ENCODE results near the gene FBN1.

Gene FBN1

GRCh38 chr15:48532946-48533345, 112.6 kb downstream of the FBN1 start:
- no peaks in the 10 kb centered on the region for H3K79me2 ChIP-seq (ENCODE audit: low read length)
- H3K27me3 ChIP-seq (ENCODE audit: low read depth, low read length): no peaks in the 10 kb centered on the region
- H3K9me3 ChIP-seq (ENCODE audit: insufficient read depth, low read length): no peaks in the 10 kb centered on the region
- H3K4me1 ChIP-seq (ENCODE audit: low read length): no peaks in the 10 kb centered on the region
- H3K36me3 ChIP-seq (replicated peaks; ENCODE audit: low read depth, low read length): no peaks in the 10 kb centered on the region
- H4K20me1 ChIP-seq (ENCODE audit: insufficient read depth, low read length): no peaks in the 10 kb centered on the region
- TF ChIP-seq CTCF (IDR thresholded peaks at IDR 0.05; ENCODE audit: low read depth, low read length): no peak
- TF ChIP-seq EZH2phosphoT487 (IDR thresholded peaks at IDR 0.05; ENCODE audit: low read depth): no peak
- no peak overlapping the region for H3K27ac ChIP-seq (ENCODE audit: low read length)
- no peak overlapping the region for H3K4me3 ChIP-seq (ENCODE audit: low read length)
- no peak overlapping the region for H3K4me2 ChIP-seq (ENCODE audit: low read length)
- H2AFZ ChIP-seq (ENCODE audit: low read depth, low read length): no peak overlapping the region
- H3K9ac ChIP-seq (ENCODE audit: low read length): no peak overlapping the region

GRCh38 chr15:48530528-48530927, 115.0 kb downstream of the FBN1 start:
- Histone ChIP-seq H3K27ac (ENCODE audit: low read length) (no peak overlapping the region), H3K4me3 (ENCODE audit: low read length) (no peak overlapping the region), H3K36me3 (replicated peaks; ENCODE audit: low read depth, low read length) (no peaks in the 10 kb centered on the region), H3K4me2 (ENCODE audit: low read length) (no peak overlapping the region), H3K9ac (ENCODE audit: low read length) (no peak overlapping the region), H3K79me2 (ENCODE audit: low read length) (no peaks in the 10 kb centered on the region), H3K4me1 (ENCODE audit: low read length) (no peaks in the 10 kb centered on the region), H2AFZ (ENCODE audit: low read depth, low read length) (no peak overlapping the region), H3K9me3 (ENCODE audit: insufficient read depth, low read length) (no peaks in the 10 kb centered on the region), H4K20me1 (ENCODE audit: insufficient read depth, low read length) (no peaks in the 10 kb centered on the region), H3K27me3 (ENCODE audit: low read depth, low read length) (no peaks in the 10 kb centered on the region)
- TF ChIP-seq EZH2phosphoT487 (IDR thresholded peaks at IDR 0.05; ENCODE audit: low read depth) (no peak), CTCF (IDR thresholded peaks at IDR 0.05; ENCODE audit: low read depth, low read length) (no peak)

GRCh38 chr15:48528921-48529320, 116.6 kb downstream of the FBN1 start:
- H2AFZ ChIP-seq (ENCODE audit: low read depth, low read length): no peak overlapping the region
- H3K9me3 ChIP-seq (ENCODE audit: insufficient read depth, low read length): no peaks in the 10 kb centered on the region
- no peak overlapping the region for H3K4me3 ChIP-seq (ENCODE audit: low read length)
- H3K4me2 ChIP-seq (ENCODE audit: low read length): no peak overlapping the region
- no peak overlapping the region for H3K9ac ChIP-seq (ENCODE audit: low read length)
- no peaks in the 10 kb centered on the region for H4K20me1 ChIP-seq (ENCODE audit: insufficient read depth, low read length)
- no peak overlapping the region for H3K27ac ChIP-seq (ENCODE audit: low read length)
- H3K36me3 ChIP-seq (replicated peaks; ENCODE audit: low read depth, low read length): no peaks in the 10 kb centered on the region
- H3K79me2 ChIP-seq (ENCODE audit: low read length): no peaks in the 10 kb centered on the region
- no peaks in the 10 kb centered on the region for H3K27me3 ChIP-seq (ENCODE audit: low read depth, low read length)
- H3K4me1 ChIP-seq (ENCODE audit: low read length): no peaks in the 10 kb centered on the region
- TF ChIP-seq EZH2phosphoT487 (IDR thresholded peaks at IDR 0.05; ENCODE audit: low read depth) (no peak), CTCF (IDR thresholded peaks at IDR 0.05; ENCODE audit: low read depth, low read length) (no peak)

GRCh38 chr15:48527517-48527916, 118.0 kb downstream of the FBN1 start:
- no peak overlapping the region for H3K9ac ChIP-seq (ENCODE audit: low read length)
- no peaks in the 10 kb centered on the region for H4K20me1 ChIP-seq (ENCODE audit: insufficient read depth, low read length)
- H3K27ac ChIP-seq (ENCODE audit: low read length): no peak overlapping the region
- no peak for TF ChIP-seq EZH2phosphoT487 (IDR thresholded peaks at IDR 0.05; ENCODE audit: low read depth)
- no peak for TF ChIP-seq CTCF (IDR thresholded peaks at IDR 0.05; ENCODE audit: low read depth, low read length)
- H2AFZ ChIP-seq (ENCODE audit: low read depth, low read length): no peak overlapping the region
- H3K4me1 ChIP-seq (ENCODE audit: low read length): no peaks in the 10 kb centered on the region
- H3K4me2 ChIP-seq (ENCODE audit: low read length): no peak overlapping the region
- H3K4me3 ChIP-seq (ENCODE audit: low read length): no peak overlapping the region
- H3K79me2 ChIP-seq (ENCODE audit: low read length): no peaks in the 10 kb centered on the region
- no peaks in the 10 kb centered on the region for H3K27me3 ChIP-seq (ENCODE audit: low read depth, low read length)
- H3K9me3 ChIP-seq (ENCODE audit: insufficient read depth, low read length): no peaks in the 10 kb centered on the region
- no peaks in the 10 kb centered on the region for H3K36me3 ChIP-seq (replicated peaks; ENCODE audit: low read depth, low read length)
